Upper lobe of left lung (tissue), 4 donors: ENCODE measurements around the gene ANAPC7.

Experiments used
- EP300 ChIP-seq, 4 donors: sonication (generic); formaldehyde crosslinking; IDR thresholded peaks; one replicate each; pipeline ENCODE4 v1.5.1; 2017; ENCODE audit warnings: antibody characterized with exemption in 4 of 4, control low read depth in 2 of 4
- POLR2A ChIP-seq, 4 donors: fragments of 450-650 bp; IDR thresholded peaks; one replicate each; pipeline ENCODE4 v1.5.1; 2016 to 2017; ENCODE audit warnings: antibody characterized with exemption in 4 of 4, mild to moderate bottlenecking in 2 of 4
- POLR2AphosphoS5 ChIP-seq, 2 donors: sonication (generic); formaldehyde crosslinking; IDR thresholded peaks; one replicate each; pipeline ENCODE4 v1.5.1; 2017; ENCODE audit warnings: antibody characterized with exemption in 2 of 2
- TF ChIP-seq, protein P1 (sequence below), 6 experiments: fragments of 450-650 bp in 4 of 6; fragments of 200-600 bp in 2 of 6; sonication (generic) in 2 of 6; IDR thresholded peaks; one replicate each; pipeline ENCODE4 v1.5.1; 2016 to 2019; ENCODE audit warnings: antibody characterized with exemption in 6 of 6

DNA sequence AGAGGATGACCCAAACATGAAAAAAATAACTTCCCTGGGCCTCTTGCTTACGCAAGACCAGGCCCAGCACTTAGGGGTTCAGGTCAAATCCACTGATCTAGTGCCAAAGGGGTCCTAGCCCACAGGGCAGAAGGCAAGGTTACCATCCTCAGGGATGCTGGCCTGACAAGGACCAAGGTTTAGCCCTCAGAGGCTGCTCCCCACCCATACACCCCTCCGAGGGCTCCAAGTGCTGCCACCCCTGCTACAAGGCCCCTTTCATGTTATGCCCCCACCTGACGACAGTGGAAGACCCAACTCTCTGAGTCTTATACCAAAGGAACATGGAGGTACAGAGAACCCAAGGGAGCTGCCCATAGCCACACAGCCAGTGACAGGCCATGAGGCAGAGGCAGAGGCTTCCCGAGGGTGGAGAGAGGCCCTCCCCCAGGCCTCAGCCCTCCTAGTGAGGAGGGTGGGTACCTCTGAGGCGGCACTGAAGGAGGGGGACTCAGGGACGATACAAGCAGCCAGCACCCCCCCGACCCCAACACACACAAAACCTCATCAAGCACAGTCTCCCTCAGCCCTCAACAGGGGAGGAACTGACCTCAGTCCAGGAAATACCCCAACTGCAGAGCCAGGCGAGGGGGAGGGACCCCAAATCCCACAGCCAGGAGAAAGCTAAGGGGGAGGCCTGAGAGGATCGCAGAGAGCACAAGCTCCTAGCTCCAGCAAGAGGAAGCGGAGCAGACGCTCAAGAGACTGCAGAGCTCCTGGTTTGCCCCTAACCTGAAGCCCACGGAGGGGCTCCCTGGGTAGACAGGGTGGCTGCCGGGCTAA, 37.0 kb downstream of the ANAPC7 start:
- TF ChIP-seq, protein P1, sequence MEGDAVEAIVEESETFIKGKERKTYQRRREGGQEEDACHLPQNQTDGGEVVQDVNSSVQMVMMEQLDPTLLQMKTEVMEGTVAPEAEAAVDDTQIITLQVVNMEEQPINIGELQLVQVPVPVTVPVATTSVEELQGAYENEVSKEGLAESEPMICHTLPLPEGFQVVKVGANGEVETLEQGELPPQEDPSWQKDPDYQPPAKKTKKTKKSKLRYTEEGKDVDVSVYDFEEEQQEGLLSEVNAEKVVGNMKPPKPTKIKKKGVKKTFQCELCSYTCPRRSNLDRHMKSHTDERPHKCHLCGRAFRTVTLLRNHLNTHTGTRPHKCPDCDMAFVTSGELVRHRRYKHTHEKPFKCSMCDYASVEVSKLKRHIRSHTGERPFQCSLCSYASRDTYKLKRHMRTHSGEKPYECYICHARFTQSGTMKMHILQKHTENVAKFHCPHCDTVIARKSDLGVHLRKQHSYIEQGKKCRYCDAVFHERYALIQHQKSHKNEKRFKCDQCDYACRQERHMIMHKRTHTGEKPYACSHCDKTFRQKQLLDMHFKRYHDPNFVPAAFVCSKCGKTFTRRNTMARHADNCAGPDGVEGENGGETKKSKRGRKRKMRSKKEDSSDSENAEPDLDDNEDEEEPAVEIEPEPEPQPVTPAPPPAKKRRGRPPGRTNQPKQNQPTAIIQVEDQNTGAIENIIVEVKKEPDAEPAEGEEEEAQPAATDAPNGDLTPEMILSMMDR (IDR thresholded peaks at IDR 0.05): no peak
- TF ChIP-seq POLR2A (IDR thresholded peaks at IDR 0.05): no peak
- TF ChIP-seq POLR2AphosphoS5 (IDR thresholded peaks at IDR 0.05): no peak
- TF ChIP-seq EP300 (IDR thresholded peaks at IDR 0.05): no peak
